IMR-90 (cell line): Measurements from ENCODE around the gene YIPF7. TPM values are rescaled to one million over a fixed set of nuclear protein-coding genes. Genes with fewer than 3 reads are reported as not detected.

Experiments used
- ATAC-seq: fragments of 200-7000 bp; cut with Tn5 transposase; 2 replicates; pipeline ENCODE4 v1.9.1; 2020; ENCODE audit warnings: low read depth, mild to moderate bottlenecking, moderate library complexity
- BruUV-seq: library from RNA; stranded (reverse); fragments of 400-500 nt; replicated peaks from 2 replicates; lab custom pipeline; 2021; lab: Mats Ljungman, UMichigan
- CTCF ChIA-PET: fragments of 300-600 bp; formaldehyde crosslinking; extraction: SDS; loops from one replicate; lab custom pipeline; 2021; ENCODE audit warnings: antibody characterized with exemption; lab: Yijun Ruan, JAX
- POLR2A ChIA-PET: fragments of 300-600 bp; sonication (Branson Sonifier 250); formaldehyde crosslinking; loops from one replicate; lab custom pipeline; 2022; ENCODE audit warnings: antibody characterized with exemption; ENCODE audit not compliant: unreplicated experiment; lab: Charles Lee
- DNase-seq: peaks from one replicate; pipeline ENCODE4 v3.0.0; 2013
- H2AFZ ChIP-seq: replicated peaks from 2 replicates; pipeline ENCODE3; 2013; ENCODE audit warnings: low read length, mild to moderate bottlenecking; ENCODE audit not compliant: poor library complexity
- H2AK5ac ChIP-seq: 2 replicates; pipeline ENCODE4 v1.6.1; 2013; ENCODE audit warnings: low read depth, low read length, inconsistent platforms
- H2AK9ac ChIP-seq: replicated peaks from 2 replicates; pipeline ENCODE3; 2013; ENCODE audit warnings: mild to moderate bottlenecking, low read depth, low read length, moderate library complexity; ENCODE audit not compliant: poor library complexity
- H2BK120ac ChIP-seq: 2 replicates; pipeline ENCODE4 v1.6.1; 2013; ENCODE audit warnings: low read depth, low read length, inconsistent platforms
- H2BK15ac ChIP-seq: 3 replicates; pipeline ENCODE4 v1.6.1; 2013; ENCODE audit warnings: low read depth, low read length, inconsistent platforms
- H2BK20ac ChIP-seq: 2 replicates; pipeline ENCODE4 v1.6.1; 2013; ENCODE audit warnings: low read depth, mild to moderate bottlenecking, inconsistent platforms, low read length, moderate library complexity
- H2BK5ac ChIP-seq: 2 replicates; pipeline ENCODE4 v1.6.1; 2013; ENCODE audit warnings: mild to moderate bottlenecking, low read depth, low read length, inconsistent platforms; ENCODE audit not compliant: poor library complexity, severe bottlenecking
- H3K14ac ChIP-seq: replicated peaks from 2 replicates; pipeline ENCODE4 v1.6.1; 2013; ENCODE audit warnings: low read depth, low read length, inconsistent platforms
- H3K18ac ChIP-seq: 2 replicates; pipeline ENCODE4 v1.6.1; 2013; ENCODE audit warnings: low read depth, low read length, control low read depth
- H3K23ac ChIP-seq: 2 replicates; pipeline ENCODE4 v1.6.1; 2013; ENCODE audit warnings: low read depth, low read length, inconsistent platforms
- H3K27ac ChIP-seq: 2 replicates; pipeline ENCODE4 v1.5.1; 2013; ENCODE audit warnings: mild to moderate bottlenecking, control low read depth, low read length; ENCODE audit not compliant: insufficient read depth
- H3K27me3 ChIP-seq: 2 replicates; pipeline ENCODE4 v1.6.1; 2013; ENCODE audit warnings: low read length; ENCODE audit not compliant: control insufficient read depth, insufficient read depth
- H3K36me3 ChIP-seq: 2 replicates; pipeline ENCODE4 v1.6.1; 2013; ENCODE audit warnings: low read length, mixed read lengths; ENCODE audit not compliant: control insufficient read depth, insufficient read depth
- H3K4ac ChIP-seq: 2 replicates; pipeline ENCODE4 v1.6.1; 2013; ENCODE audit warnings: low read depth, low read length, inconsistent platforms
- H3K4me1 ChIP-seq: 2 replicates; pipeline ENCODE4 v1.6.1; 2013; ENCODE audit warnings: low read length, mixed read lengths; ENCODE audit not compliant: control insufficient read depth, insufficient read depth
- H3K4me2 ChIP-seq: 2 replicates; pipeline ENCODE4 v1.6.1; 2013; ENCODE audit warnings: low read depth, mild to moderate bottlenecking, control low read depth, low read length, moderate library complexity
- H3K4me3 ChIP-seq: 2 replicates; pipeline ENCODE4 v1.5.1; 2013; ENCODE audit warnings: low read depth, mild to moderate bottlenecking, control low read depth, low read length, moderate library complexity; ENCODE audit not compliant: insufficient read depth
- H3K56ac ChIP-seq: 2 replicates; pipeline ENCODE4 v1.6.1; 2013; ENCODE audit warnings: low read length, inconsistent platforms; ENCODE audit not compliant: insufficient read depth; ENCODE audit errors: extremely low read depth
- H3K79me1 ChIP-seq, 2 experiments: 2 replicates each; pipeline ENCODE4 v1.6.1; 2013; ENCODE audit warnings: low read length in 2 of 2, inconsistent platforms in 1 of 2, low read depth in 1 of 2
- H3K9ac ChIP-seq: 2 replicates; pipeline ENCODE4 v1.6.1; 2013; ENCODE audit warnings: low read depth, low read length, control low read depth
- H3K9me1 ChIP-seq: 2 replicates; pipeline ENCODE4 v1.6.1; 2013; ENCODE audit warnings: low read length, inconsistent platforms; ENCODE audit not compliant: insufficient read depth
- H3K9me3 ChIP-seq: 2 replicates; pipeline ENCODE4 v1.6.1; 2013; ENCODE audit warnings: low read length; ENCODE audit not compliant: control insufficient read depth, insufficient read depth
- H4K20me1 ChIP-seq: 2 replicates; pipeline ENCODE4 v1.6.1; 2013; ENCODE audit warnings: low read length, inconsistent platforms; ENCODE audit not compliant: insufficient read depth
- H4K5ac ChIP-seq: 2 replicates; pipeline ENCODE4 v1.6.1; 2013; ENCODE audit warnings: mild to moderate bottlenecking, low read depth, low read length, control low read depth
- H4K8ac ChIP-seq, 2 experiments: 2 replicates each; pipeline ENCODE4 v1.6.1; 2013; ENCODE audit warnings: low read depth in 2 of 2, low read length in 2 of 2, control low read depth in 1 of 2, inconsistent platforms in 1 of 2
- H4K91ac ChIP-seq: 2 replicates; pipeline ENCODE4 v1.6.1; 2013; ENCODE audit warnings: low read depth, low read length, inconsistent platforms; ENCODE audit not compliant: insufficient read depth
- BHLHE40 ChIP-seq: fragments of 150-350 bp; IDR thresholded peaks from 2 replicates; pipeline ENCODE4 v1.6.1; 2016; ENCODE audit warnings: mild to moderate bottlenecking, low read depth, low read length
- CEBPB ChIP-seq: IDR thresholded peaks from 2 replicates; pipeline ENCODE4 v1.6.1; 2012; ENCODE audit warnings: low read depth, low read length, improper control_type of control experiment
- CHD1 ChIP-seq: IDR thresholded peaks from 2 replicates; pipeline ENCODE4 v1.6.1; 2012; ENCODE audit warnings: low read depth, low read length, improper control_type of control experiment
- ELK1 ChIP-seq: fragments of 150-350 bp; IDR thresholded peaks from 2 replicates; pipeline ENCODE4 v1.6.1; 2016; ENCODE audit warnings: low read depth, mild to moderate bottlenecking, low read length, moderate library complexity, borderline replicate concordance
- FOS ChIP-seq: fragments of 150-350 bp; IDR thresholded peaks from 2 replicates; pipeline ENCODE4 v1.6.1; 2016; ENCODE audit warnings: low read depth, low read length
- MAFK ChIP-seq: IDR thresholded peaks from 2 replicates; pipeline ENCODE4 v1.6.1; 2012; ENCODE audit warnings: low read depth, low read length, improper control_type of control experiment
- MAZ ChIP-seq: IDR thresholded peaks from 2 replicates; pipeline ENCODE4 v1.6.1; 2012; ENCODE audit warnings: low read depth, mild to moderate bottlenecking, low read length, improper control_type of control experiment, moderate library complexity, borderline replicate concordance
- MXI1 ChIP-seq: IDR thresholded peaks from 2 replicates; pipeline ENCODE4 v1.6.1; 2012; ENCODE audit warnings: low read depth, mild to moderate bottlenecking, low read length, moderate library complexity, borderline replicate concordance
- NFE2L2 ChIP-seq: fragments of 150-350 bp; IDR thresholded peaks from 2 replicates; pipeline ENCODE4 v1.6.1; 2016; ENCODE audit warnings: low read depth, mild to moderate bottlenecking, low read length
- POLR2A ChIP-seq: IDR thresholded peaks from 2 replicates; pipeline ENCODE4 v1.6.1; 2012; ENCODE audit warnings: mild to moderate bottlenecking, low read depth, low read length
- RAD21 ChIP-seq: IDR thresholded peaks from 2 replicates; pipeline ENCODE4 v1.6.1; 2012; ENCODE audit warnings: low read length, improper control_type of control experiment
- RCOR1 ChIP-seq: IDR thresholded peaks from 2 replicates; pipeline ENCODE4 v1.6.1; 2012; ENCODE audit warnings: mild to moderate bottlenecking, low read length, improper control_type of control experiment; ENCODE audit not compliant: insufficient replicate concordance
- RFX5 ChIP-seq: IDR thresholded peaks from 2 replicates; pipeline ENCODE4 v1.8.0; 2012; ENCODE audit warnings: low read depth, mild to moderate bottlenecking, low read length, moderate library complexity
- SMC3 ChIP-seq: fragments of 150-350 bp; IDR thresholded peaks from 2 replicates; pipeline ENCODE4 v1.6.1; 2016; ENCODE audit warnings: low read depth, mild to moderate bottlenecking, antibody characterized with exemption, low read length, moderate library complexity
- USF2 ChIP-seq: fragments of 150-350 bp; IDR thresholded peaks from 2 replicates; pipeline ENCODE4 v1.6.1; 2017; ENCODE audit warnings: mild to moderate bottlenecking, antibody characterized with exemption, low read length, low read depth
- WGBS, 2 experiments: methylation state at CpG; one replicate each; pipeline versions ENCODE4 v1.1.5 to v1.1.7; 2013; ENCODE audit warnings: missing lambda C conversion rate in 2 of 2; ENCODE audit not compliant: insufficient read length in 1 of 2; ENCODE audit errors: extremely low coverage in 2 of 2; 5-methylcytosine and 5-hydroxymethylcytosine counted together
- dilution Hi-C: fragments of 300-500 bp; cut with HindIII; formaldehyde crosslinking; loops from one replicate; pipeline ENCODE4 v1.14.3; 2018; ENCODE audit warnings: low sequenced_read_pairs; ENCODE audit not compliant: unreplicated experiment
- in situ Hi-C: fragments of 300-500 bp; cut with MboI; formaldehyde crosslinking; loops from 3 replicates; pipeline ENCODE4 v1.14.3; 2019; ENCODE audit warnings: low sequenced_read_pairs, inconsistent platforms, mixed read lengths
- intact Hi-C: fragments of 100-400 bp; cut with micrococcal nuclease; formaldehyde crosslinking; loops from 2 replicates; pipeline ENCODE4 v1.10.0; 2022
- polyA plus RNA-seq, 3 experiments: library from polyadenylated mRNA; depleted of rRNA; stranded (reverse); fragments of >200 nt; gene quantifications; 2 replicates each; pipeline ENCODE4 v1.2.3, GENCODE V29; 2012; ENCODE audit warnings: low replicate concordance in 1 of 3
- total RNA-seq: library from RNA; depleted of rRNA; stranded (reverse); fragments of >200 nt; gene quantifications from 2 replicates; pipeline ENCODE4 v1.2.3, GENCODE V29; 2012
- TF ChIP-seq, protein P1 (sequence below): conservative IDR thresholded peaks from 2 replicates; pipeline ENCODE4 v1.5.1; 2012; ENCODE audit warnings: mild to moderate bottlenecking, low read depth, low read length, improper control_type of control experiment

YIPF7 gene
- total and polyA plus RNA-seq, 2 of the 4 experiments (the other 2 are of a cell fraction): not detected

DNA sequence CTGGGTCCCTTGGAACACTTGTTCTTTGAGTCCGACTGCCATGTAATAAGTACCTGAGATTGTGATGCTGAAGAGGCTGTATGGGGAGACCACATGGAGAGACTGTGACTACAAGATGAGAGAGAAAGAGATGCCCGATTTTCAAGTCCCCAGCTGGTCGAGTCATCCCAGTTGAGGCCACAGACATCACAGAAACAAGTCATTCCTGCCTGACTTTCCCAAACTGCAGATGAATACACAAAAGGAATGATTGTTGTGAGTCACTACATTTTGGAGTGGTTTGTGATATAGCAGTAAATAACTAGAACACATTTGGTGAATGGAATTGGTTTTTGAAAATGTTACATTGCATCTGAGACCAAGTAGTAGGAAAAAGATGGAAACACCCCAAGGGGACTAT lies 9.0 kb upstream of the YIPF7 start:
- ChIA-PET POLR2A (no interaction called here), CTCF (no interaction called here)
- H2BK5ac ChIP-seq: no peak overlapping the region
- no CpG with 5 or more reads among the region's 3 CpGs for WGBS, 2 experiments
- H3K9me3 ChIP-seq: no peaks in the 10 kb centered on the region
- no peak for TF ChIP-seq CEBPB
- no peak for TF ChIP-seq SMC3
- no peak for TF ChIP-seq NFE2L2
- TF ChIP-seq RAD21: no peak
- no peak for TF ChIP-seq MAZ
- no peak for TF ChIP-seq CHD1
- no peak for TF ChIP-seq FOS
- no peak for TF ChIP-seq BHLHE40
- no peak for TF ChIP-seq ELK1
- no peak for TF ChIP-seq MXI1
- no peak for TF ChIP-seq MAFK
- no peak for TF ChIP-seq RFX5
- TF ChIP-seq, protein P1, sequence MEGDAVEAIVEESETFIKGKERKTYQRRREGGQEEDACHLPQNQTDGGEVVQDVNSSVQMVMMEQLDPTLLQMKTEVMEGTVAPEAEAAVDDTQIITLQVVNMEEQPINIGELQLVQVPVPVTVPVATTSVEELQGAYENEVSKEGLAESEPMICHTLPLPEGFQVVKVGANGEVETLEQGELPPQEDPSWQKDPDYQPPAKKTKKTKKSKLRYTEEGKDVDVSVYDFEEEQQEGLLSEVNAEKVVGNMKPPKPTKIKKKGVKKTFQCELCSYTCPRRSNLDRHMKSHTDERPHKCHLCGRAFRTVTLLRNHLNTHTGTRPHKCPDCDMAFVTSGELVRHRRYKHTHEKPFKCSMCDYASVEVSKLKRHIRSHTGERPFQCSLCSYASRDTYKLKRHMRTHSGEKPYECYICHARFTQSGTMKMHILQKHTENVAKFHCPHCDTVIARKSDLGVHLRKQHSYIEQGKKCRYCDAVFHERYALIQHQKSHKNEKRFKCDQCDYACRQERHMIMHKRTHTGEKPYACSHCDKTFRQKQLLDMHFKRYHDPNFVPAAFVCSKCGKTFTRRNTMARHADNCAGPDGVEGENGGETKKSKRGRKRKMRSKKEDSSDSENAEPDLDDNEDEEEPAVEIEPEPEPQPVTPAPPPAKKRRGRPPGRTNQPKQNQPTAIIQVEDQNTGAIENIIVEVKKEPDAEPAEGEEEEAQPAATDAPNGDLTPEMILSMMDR: no peak
- no peak for TF ChIP-seq USF2
- no peak for TF ChIP-seq POLR2A
- no peak for TF ChIP-seq RCOR1
- H4K20me1 ChIP-seq: no peaks in the 10 kb centered on the region
- no peak overlapping the region for H2AFZ ChIP-seq
- H3K4me2 ChIP-seq: no peak overlapping the region
- H2AK9ac ChIP-seq: no peak overlapping the region
- in situ Hi-C loops: no loop called here
- no peaks in the 10 kb centered on the region for H3K27me3 ChIP-seq
- no peak overlapping the region for H3K4ac ChIP-seq
- ATAC-seq (no peak), DNase-seq (no peak)
- H3K18ac ChIP-seq: no peak overlapping the region
- H4K8ac ChIP-seq: no peak overlapping the region
- H2BK20ac ChIP-seq: no peak overlapping the region
- H3K27ac ChIP-seq: no peak overlapping the region
- H3K23ac ChIP-seq: no peak overlapping the region
- no peak overlapping the region for H3K9ac ChIP-seq
- H3K79me1 ChIP-seq: no peaks in the 10 kb centered on the region
- no peaks in the 10 kb centered on the region for H3K9me1 ChIP-seq
- H3K36me3 ChIP-seq: no peaks in the 10 kb centered on the region
- no peak overlapping the region for H3K4me3 ChIP-seq
- dilution Hi-C loops: no loop called here
- no peak overlapping the region for H2AK5ac ChIP-seq
- H4K91ac ChIP-seq: no peak overlapping the region
- H2BK15ac ChIP-seq: no peak overlapping the region
- no TSS peak for BruUV-seq
- H3K4me1 ChIP-seq: no peaks in the 10 kb centered on the region
- H3K14ac ChIP-seq: no peak overlapping the region
- H2BK120ac ChIP-seq: no peak overlapping the region
- H4K5ac ChIP-seq: no peak overlapping the region
- H3K56ac ChIP-seq: no peak overlapping the region
- intact Hi-C loops: no loop called here
